NCI-H524 (cell line): ENCODE measurements around the gene CREG2.

Experiments used
- DNase-seq, 2 experiments: peaks; one replicate each; lab custom pipeline; 2025; lab: John Stamatoyannopoulos, UW

Gene CREG2, protein sequence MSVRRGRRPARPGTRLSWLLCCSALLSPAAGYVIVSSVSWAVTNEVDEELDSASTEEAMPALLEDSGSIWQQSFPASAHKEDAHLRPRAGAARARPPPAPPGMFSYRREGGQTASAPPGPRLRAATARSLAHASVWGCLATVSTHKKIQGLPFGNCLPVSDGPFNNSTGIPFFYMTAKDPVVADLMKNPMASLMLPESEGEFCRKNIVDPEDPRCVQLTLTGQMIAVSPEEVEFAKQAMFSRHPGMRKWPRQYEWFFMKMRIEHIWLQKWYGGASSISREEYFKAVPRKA

DNA sequence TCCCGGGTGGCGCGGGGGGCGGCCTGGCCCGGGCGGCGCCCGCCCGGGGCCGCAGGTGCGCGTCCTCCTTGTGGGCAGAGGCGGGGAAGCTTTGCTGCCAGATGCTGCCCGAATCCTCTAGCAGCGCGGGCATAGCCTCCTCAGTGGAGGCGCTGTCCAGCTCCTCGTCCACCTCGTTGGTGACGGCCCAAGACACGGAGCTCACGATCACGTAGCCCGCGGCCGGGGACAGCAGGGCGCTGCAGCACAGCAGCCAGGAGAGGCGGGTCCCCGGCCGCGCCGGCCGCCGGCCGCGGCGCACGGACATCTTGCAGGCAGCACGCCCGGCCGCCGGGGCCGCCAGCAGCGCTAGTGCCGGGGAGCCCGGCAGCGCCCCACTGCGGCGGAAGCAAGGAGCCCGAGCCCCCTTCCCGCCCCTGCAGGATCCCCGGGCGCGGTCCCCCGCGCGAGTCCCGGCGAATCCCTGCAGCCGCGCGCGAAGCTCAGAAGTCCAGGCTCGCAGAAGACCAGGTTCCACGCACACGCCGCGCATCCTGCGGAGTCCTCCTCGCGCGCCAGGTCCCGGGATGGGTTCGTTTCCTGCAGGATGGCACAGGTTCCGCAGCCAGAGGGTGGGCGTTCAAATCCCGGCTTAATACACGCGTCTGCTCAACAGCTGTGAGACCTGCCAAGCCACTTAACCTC is at the start of gene CREG2:
Gene CREG2, minus strand, starts transcription at position 353 of the 684 bp plus-strand sequence. Its CDS starts 46 bp downstream, at position 307.
- DNase-seq: peak; percentile 65 to 75

DNA sequence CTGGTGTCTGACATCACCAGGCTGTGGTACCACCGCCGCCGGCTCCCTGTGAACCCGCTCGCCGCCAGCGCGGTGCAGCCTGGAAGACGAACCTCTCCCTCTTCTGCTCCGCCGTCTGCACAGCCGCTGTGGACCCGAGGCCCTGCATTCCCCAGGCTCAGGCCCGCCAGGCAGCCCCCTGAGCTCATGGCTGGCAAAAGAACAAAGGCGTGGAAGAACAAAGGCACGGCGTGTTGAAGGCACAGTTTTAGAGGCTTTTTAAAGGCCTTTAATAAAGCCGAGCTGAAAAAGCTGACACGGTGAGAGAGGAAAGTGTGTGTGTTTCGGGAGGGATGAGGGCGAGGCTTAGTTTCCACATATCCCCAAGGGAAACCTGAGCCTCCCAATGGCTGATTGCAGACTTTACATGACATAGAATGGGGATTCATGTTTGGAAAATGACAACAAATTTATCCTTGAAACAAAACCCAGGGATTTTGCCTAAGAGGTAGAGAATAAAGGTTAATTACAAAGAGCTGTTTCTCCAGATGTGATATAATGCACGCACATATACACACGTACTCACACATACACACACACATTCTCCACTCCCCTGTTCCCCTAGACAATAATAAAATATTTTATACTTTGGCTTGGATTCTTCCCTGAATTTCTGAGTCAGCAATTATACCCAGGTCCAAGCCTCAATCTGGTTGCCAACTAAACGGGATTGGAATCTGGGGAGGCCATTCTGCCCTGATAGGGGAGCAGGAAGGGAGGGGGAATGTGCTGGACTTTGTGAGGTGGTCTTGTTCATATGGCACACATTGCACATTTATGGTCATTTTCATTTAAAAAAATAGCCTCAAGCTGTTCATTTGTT is 47.9 kb upstream of the CREG2 start:
- no peak for DNase-seq

DNA sequence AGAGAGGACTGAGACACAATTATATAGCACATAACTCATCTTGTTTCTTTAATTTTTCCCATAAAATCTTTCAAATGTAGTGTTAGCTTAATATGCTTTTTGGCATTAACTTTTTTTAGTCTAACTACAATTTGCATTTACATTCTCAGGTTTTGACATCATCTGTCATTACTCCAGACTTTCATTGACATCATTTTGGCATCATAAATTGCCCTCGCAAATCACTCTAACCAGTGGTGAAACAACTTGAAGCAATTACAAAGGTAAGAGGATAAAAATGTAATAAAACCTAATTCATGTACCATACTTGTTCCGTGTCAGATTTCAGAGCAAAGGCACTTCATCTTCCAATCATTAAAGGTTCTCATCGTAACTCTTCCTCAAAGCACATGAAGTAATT is 46.2 kb upstream of the CREG2 start:
- no peak for DNase-seq

DNA sequence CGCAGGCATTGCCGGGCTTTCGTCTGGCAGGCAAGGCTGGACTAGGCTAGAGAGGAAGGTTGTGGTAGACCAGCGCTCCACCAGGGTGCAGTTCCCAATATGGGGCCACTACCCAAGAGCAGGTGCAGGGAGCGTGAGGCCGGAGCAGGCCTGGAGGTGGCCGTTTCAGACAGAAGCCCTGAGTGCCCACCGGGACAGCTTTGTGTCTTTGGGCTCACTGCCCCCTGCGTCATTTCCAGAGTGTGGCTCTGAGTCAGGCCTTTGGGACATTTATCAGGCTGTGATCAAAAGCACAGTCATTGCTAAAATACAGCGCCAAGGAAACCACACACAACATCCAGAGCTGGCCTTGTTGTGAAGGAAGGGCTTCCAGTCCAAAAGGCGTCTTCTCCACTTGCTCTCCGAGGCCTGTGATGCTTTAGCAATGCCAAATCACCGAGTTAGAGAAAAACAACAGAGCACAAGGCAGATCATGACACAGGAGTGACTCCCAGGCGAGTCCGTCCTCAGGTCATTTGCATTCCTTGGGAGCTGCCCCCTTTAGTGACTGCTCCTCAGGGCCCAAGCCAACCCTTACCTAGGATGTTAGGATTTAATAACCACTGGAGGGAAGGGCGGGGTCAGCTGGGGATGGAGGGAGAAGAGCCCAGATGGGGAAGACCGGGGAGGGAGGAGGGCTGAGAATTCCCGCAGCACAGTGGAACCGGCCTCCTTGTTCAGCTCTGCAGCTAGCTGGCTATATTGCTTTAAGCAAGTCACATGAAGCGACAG is 45.3 kb upstream of the CREG2 start:
- no peak for DNase-seq

DNA sequence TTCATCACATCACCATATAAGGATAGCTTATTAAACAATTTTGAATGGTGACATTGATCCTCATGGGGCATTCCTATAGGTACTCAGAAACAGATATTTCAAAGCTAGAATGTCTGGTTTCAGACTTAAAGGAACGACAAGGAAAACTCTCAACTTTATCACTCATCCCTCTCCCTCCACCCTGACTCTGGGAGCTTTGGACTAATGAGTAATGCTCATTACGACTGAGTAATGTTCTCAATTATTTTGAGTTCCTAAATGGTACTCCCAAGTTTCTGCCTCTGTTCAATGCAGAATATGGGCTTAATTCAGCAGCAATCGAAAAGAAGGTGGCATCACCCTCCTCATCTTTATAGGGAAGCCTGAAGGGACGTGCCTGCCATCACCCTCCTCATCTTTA is 44.2 kb upstream of the CREG2 start:
- DNase-seq: no peak

DNA sequence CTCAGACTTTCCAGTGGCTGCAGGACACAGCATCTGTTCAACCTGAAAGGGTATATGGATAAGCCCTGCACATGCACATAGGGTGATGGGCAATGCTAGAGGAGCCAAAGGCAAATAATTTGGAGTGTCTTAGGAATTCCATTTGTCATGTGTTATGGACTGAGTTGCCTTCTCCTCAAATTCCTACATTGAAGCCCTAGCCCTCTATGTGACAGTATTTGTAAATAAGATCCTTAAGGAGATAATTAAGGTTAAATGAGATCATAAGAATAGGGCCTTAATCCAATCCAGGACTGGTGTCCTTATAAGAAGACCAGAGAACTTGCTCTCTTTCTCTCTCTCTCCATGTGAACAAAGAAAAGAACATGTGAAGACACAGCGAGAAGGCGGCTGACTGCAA is 42.9 kb upstream of the CREG2 start:
- DNase-seq: no peak

DNA sequence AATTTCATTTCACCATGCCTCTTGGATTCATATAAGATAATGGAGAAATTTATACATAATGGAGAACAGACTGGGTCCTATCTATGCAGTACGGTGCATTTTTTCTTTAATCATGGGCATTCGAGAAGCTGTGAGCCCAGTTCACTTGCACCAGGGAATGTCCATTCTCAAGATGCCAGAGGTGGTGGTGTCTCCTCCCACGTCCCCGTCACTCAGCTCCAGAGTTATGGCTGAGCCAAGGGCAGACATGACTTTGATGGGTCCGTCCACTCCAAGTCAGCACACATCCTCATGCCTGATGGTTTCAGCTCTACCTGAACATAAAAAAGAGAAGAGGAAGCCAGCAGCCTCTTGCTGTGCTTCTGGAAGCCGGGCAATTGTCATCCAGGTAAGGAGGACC is 42.1 kb upstream of the CREG2 start:
- DNase-seq: no peak

DNA sequence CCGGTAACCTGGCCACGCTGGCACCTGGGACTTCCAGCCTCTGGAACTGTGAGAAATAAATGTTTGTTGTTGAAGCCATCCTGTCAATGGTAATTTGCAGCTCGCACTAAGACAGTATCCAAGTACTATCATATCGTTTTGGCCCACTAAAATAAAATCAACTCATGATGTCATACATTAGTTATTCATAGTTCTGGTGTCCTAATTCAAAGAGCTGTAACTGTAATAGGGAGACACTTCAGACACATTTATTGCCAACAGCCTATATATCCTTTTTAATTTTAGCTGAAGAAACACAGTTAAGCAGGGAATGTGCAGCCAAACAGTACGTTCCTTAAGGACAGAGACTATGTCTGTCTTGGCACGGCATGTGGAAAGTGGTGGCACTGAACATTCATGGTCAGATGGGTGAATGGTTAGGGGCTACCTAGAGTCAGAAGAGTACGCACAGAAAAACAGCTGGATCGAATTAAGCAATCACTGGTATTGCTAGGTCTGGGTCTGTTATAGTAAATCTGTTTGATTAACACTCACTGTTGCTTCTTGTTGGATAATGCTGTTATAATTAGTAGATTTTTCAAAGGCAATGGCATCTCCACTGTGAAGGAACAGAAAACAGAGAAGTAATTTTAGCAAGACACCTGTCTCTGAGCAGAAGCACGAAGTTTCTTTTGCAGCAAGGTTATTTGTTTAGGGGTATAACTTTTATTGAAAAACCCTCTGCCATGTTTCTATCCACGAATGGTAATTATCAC is 41.3 kb upstream of the CREG2 start:
- no peak for DNase-seq

DNA sequence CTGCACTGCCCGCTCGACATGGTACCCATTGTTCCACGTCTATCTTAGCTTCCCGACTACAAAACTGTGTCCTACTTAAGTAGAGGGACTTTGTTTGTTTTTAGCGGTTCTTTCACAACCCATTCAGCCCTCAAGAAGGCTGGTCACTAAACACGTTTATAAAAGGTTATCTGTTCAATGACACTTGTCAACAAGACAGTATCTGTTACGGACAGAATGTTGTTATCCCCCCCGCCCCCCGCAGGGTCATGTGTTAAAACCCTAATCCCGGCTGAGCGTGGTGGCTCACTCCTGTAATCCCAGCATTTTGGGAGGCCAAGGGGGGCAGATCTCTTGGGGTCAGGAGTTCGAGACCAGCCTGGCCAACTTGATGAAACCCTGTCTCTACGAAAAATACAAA is 40.4 kb upstream of the CREG2 start:
- no peak for DNase-seq

DNA sequence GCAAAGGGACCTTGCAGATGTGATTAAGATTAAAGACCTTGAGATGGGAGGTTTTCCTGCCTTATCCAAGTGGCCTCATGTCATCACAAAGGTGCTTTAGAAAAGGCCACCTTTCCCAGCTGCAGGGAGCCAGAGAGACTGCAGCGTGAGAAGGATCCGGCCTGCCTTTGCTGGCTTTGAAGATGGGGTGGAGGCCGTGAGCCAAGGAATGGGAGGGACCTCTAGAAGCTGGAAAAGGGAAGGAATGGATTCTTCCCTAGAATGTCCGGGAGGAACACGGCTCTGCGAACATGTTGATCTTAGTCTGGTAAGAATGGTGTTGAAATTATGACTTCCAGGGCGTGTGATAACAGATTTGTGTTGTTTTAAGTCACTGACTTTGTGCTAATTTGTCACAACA is 39.9 kb upstream of the CREG2 start:
- DNase-seq: no peak

DNA sequence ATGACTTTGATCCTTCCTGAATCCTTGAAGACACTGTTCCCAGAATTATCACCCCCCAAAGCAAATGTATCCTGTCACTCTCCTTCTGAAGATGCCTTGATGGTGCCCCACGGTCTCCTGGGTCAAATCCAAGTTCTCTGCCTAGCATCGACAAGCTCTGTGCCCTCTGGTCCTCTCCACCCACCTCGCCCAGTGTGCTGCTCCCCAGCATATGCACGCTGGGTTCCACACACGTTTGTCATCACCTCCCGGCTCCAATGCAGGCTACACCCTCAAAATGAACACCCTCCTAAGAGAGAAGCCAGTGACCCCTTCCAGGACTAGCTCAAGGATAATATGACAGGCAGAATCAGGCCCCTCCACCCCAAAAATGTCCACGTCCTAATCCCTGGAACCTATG is 39.5 kb upstream of the CREG2 start:
- DNase-seq: no peak

DNA sequence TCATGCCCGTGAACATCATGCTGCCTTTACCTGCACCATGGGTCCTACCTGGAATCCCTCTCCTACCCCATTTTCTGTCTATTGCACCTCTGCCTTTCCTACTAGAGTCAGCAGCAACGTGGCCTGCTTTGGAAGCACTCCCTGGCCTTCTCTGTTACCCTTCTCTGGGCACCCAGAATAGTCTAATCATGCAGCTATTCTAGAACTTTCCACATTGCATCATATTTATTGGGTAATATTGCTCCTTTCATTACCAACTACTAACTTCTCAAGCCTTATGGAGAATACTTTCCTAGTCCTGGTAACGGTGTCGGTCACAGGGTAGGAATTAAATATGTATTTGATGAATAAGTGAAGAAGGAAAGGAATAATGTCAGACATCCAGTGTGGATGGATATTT is 33.3 kb upstream of the CREG2 start:
- no peak for DNase-seq

DNA sequence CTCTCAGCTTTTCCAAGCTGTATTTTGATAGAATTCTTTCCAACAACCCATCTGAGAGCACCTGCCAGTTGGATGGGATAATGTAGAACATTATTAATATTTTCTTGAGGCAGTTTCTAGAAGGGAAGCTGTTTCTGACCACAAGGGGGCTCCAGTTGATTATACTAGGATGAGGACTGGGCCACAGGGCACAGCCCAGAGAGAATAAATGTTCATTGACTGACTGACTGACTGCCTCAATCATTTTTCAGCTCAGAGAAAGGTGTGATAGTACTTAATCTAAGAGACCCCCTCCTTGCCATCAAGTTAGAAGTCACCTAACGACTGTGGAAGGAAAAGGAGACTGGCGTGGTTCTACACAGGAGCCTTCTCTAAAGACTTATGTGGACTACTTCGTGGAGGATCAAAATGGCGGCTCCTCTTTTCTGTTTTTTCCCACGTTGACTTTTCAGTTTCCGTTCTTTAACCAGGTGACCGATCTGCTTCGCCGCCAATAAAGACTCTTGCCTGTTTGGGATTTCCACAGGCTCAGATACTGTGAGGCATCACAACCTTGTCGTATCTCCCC is 31.9 kb upstream of the CREG2 start:
- DNase-seq: peak; percentile 31 to 45

DNA sequence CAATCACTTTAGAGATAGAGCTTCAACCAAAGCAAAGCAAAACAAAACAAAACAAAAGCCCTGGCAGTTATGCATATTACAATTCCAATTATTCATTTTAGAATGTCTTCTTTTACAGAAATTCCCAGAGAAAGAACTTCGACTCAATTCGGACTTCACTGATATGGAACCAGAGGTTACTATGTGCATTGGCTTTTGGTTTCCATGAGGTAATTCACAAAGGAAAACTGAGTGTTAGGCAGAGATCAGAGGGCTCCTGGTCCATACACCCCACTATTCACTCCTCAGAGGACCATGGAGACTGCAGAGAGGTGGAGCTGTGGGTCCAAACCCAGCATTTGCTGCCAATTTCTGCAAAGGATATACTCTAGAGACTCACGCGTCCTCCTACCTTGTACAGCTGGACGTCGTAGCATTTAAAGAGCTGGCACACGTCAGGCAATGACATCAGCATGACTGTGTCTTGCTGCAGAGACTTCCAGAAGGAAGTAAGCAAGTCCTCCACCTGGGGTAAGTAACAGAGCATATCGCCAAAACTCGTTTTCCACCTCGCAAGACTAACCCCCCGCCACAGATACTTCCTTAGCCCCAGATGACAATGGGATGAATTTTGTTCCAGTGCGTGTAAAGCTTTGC is 31.3 kb upstream of the CREG2 start:
- DNase-seq: no peak

DNA sequence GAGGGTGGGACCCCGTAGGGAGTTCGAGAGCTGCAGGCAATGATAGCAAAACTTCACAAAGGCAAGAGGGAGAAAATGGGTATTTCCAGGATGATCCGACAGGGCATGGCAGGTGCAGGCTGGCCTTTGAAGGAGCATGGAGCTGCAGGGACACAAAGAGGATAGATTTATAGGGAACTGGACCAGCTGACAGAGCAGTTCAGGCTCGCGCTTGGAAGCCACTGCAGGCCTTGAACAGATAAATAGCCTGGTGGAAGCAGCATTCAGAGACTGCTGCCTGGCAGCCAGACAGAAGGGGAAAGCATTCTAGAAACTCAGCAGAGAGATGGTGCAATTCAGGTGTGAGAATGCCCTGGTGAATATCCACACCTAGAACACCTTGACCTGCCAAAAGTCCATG is 29.3 kb upstream of the CREG2 start:
- no peak for DNase-seq

DNA sequence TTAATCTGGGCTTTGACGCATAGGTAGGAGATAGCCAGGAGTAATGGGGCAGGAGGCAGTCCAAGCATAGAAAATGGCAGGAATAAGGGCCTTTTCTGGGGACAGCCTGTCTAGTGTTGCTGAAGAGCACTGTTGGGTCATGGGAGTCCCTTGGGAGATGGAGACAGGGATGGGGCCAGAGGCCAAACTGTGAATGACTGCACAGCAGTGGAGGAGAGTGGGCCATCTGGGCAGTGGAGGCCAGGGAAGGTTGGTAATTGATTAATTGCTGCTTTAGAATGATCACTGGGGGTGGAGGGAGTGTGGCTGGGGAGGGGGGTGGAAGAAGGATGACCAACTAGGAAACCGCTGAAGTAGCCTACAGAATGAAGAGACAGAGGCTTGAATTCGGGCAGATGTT is 28.6 kb upstream of the CREG2 start:
- no peak for DNase-seq

DNA sequence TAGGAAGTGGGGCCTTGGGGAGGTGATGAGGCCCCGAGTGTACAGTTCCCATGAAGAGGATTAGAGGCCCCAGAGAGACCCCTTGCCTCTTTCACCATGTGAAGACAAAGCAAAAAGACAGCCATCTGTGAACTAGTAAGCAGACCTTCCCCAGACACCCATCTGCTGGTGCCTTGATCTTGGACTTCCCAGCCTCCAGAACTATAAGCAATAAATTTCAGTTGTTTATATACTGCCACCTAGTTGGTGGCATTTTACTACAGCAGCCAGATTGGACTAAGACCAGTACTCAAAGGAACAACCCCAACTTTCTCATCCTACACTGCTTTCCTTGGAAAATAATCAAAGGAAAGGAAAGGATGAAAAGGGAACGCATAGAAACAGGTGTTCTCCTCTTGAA is 27.9 kb upstream of the CREG2 start:
- no peak for DNase-seq

DNA sequence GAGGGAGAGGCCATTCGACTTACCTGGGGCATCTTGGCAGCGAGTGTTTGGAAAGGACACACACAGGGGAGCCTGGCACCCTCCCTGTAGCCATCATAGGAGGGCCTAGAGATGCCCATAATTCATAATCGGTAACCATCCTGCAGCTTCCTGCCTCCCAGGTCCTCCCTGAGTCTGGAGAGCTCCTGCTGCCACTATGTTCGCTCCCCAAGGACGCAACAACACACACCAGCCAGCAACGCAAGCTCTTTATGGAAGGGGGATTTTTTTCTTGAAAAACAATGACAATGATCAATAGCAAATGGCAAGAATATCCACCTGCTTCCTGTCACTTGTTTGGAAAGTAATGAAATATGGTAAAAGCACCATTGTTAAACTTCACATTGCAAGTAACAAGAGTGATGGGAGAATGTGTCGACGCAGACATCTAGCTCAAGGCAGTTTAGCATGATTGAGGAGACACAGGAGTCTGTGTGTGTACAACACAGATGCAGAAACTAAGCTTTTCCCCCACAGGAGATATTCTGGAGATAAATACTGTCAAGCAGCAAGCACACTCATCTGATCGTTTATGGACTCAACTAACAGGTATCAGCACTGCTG is 24.9 kb upstream of the CREG2 start:
- DNase-seq: no peak

DNA sequence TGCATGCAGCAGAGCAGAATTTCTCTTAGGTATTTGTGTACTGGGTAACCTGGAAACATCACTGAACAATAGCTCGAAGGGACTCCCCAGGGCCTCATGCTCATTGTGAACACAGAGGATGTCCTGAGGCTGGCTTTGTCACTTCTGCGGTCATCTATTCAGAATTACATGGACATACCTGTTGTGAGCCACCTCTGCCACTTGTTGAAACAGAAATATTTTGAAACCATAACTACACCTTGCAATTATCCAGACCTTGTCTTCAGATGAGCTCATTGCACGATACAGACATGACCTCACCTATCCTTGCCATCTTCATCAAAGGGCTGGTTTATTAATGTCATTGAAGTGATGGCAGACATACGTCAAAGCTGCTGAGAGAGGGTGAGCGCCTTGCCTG is 23.4 kb upstream of the CREG2 start:
- DNase-seq: no peak

DNA sequence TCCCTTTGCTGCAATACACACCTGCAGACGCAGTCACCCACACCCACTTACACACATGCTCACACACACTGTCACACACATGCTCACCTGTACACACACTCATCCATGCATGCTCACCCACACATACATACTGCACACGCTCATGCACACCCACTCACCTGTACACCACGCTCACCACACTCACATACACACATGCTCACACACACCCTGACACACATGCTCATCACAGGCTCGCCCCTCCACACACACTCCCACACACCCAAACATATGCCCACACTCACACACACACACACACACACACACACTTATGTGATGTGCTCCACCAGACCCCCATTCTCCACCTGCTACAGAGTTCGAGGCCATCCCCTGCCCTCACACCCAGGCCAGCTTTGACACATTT is 22.8 kb upstream of the CREG2 start:
- DNase-seq: no peak
